ENCODE results near the gene PID1.
"Not testable (repeated sequence)": the region's sequence is repeated elsewhere in the genome, so short reads cannot be mapped to it uniquely, and the experiment has no call there.

The PID1 gene

DNA sequence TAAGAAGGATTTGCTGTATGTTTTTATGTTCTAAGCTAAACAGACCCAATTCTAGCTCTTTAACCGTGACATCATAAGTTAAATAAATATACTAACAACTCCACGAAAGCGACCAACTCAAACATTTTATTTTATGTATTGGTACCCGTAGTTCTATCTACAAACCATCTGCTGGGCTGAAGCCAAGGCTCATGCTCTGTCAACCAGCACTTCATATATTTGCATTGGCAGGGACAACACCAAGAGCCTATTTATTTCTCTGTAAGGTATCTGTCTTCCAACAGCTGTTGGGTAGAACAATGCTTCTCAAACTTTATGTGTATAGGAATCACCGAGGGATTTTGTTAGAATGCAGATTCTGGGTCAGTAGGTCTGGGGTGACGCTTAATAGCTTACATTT is 64.5 kb downstream of the PID1 start:
- DNase-seq: no peak

DNA sequence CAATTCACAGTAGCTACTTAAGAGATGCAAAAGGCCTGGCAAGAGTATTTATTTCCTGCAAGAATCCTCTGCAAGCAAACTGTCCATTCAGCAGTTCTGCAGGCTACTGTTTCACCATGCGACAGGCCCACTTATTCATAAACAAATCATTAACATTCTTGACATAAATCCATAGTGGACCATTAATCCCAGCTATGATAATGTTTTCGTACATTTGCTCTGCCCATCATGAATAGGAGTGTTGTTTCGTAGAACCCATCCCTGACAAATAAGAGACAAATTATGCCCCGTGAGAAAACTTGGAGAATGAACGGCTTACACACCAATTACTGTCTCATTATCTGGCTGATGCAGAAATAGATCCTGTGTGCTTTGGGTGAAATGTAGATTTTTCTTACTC is 65.4 kb downstream of the PID1 start:
- DNase-seq: no peak

DNA sequence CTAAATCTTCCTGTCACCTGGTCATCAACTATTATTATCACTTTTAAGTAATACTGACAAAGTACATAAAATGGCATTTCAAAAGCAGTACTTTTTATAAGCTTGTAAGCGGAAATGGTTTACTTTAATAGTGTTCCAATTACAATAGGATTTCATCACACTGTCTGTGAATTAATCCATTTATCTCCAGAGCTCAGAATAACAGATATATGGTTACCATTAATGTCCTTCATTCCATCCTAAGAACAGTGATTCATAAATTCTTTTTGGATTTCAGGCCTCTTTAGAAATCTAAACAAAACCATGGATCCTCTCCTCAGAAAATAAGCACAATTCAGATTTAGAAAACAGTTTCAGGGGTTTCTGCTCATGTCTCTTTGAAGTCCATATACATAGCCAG is 68.4 kb downstream of the PID1 start:
- DNase-seq: no peak

DNA sequence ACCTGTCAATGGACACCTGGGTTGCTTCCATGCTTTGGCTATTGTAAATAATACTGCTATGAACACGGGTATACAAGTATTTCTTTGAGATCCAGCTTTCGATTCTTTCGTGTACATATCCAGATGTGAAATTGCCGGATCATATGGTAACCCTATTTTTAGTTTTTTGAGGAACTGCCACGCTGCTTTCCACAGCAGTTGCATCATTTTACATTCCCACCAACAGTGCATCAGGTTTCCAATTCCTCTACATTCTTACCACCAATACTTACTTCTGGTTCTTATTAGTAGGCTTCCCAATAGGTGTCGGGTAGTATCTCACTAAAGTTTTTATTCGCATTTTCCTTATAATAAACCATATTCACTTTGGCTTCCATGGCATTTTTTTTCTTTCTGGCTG is 69.6 kb downstream of the PID1 start:
- DNase-seq: no peak

DNA sequence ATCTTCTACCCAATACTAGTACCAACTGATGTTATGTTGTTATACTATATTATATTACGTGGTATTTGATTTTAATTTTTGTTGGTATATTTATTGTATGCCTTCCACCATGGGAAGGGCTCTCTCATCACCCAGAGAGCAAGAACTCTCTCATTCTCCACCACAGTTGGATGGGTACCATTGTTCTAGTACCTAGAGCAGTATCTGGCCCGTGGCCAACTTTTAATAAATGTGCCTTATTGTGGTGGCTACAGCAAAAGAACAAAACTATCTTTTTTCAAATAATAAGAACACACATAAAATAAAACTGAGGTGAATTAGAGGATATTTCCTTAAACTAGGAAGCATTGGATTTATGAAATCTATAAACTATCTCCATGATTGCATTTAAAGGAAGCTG is 71.8 kb downstream of the PID1 start:
- DNase-seq: no peak

DNA sequence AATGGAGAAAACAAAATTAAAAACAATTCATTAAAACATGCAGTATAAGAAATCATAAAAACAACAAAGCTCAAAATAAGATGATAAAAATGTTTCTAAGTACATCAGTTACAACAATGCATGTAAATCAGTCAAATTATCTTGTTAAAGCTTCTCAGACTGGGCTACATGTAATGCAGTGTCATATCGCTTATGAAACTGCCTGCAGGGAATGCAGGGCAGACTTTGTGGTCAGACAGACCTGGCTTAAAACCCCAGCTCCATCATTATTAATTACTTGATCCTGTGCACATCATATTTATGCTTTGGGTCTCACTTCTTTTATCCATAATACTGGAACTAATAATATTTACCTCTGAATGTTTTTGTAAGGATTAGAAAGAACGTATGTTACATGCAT is 74.6 kb downstream of the PID1 start:
- DNase-seq: no peak

DNA sequence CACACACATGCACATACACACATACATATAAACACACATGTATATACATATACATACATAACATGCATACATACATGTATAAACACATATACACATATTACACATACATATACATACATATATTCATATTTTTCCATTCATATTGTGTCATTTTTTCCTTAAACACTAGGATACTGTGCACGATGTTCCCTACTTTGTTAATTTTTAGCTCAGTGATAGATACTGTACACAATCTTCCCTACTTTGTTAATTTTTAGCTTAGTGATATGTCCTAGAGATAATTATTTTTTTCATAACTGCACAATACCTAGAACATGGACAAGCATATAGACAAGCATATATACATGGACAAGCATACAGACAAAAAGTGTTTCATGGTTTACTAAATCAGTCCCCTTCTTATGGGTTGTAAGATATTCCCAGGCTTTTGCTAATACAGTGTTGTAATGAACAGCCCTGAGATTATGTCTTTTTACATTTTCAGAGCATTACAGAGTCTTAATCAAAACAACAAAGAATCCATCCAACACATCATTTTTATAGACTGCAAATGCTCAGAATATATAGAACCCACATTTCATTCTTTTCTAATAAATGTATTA is 75.6 kb downstream of the PID1 start:
- DNase-seq: no peak

DNA sequence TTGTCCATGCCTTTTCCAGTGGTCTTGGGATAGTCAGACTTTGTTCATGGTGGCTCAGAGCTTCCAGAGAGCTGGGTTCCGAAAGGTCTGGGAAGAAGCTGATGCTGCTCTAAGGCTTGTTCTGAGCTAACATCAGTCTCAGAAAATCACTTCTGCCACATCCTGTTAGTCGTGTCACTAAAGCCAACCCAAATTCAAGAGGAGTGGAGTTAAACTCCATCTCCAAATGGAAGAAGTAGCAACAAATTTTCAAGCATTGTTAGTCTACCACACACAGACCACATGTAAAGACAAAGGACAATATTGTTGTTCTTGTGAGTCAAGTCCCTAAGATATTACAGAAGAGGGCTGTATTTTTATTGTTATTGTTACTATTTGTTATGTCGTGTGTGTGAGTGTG is 77.8 kb downstream of the PID1 start:
- no peak for DNase-seq

DNA sequence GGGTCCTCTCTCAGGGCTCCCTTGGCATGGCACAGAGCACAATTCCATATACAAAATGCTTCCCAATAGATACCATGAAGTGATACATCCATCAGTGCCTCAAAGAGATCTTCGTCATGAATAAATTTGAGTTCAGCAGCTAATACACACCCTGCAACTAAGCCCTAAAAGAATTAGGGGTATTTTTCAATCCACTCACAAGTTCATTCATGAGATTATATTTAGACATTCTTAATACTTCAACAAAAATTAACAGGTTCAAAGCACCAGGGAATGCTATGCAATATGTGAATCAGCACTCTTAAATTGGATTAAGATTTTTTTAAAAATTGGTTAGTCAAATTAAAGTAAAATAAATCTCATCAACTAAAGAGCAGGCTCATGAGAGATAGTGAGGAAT is 79.7 kb downstream of the PID1 start:
- no peak for DNase-seq

DNA sequence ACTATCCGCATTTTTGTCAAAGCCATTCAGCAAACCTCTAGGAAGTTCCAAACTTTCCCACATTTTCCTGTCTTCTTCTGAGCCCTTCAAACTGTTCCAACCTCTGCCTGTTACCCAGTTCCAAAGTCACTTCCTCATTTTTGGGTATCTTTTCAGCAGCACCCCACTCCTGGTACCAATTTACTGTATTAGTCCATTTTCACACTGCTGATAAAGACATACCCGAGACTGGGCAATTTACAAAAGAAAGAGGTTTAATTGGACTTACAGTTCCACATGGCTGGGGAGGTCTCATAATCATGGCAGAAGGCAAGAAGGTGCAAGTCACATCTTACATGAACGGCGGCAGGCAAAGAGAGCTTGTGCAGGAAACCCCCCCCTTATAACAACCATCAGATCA is 84.0 kb downstream of the PID1 start:
- DNase-seq: not testable (repeated sequence)

DNA sequence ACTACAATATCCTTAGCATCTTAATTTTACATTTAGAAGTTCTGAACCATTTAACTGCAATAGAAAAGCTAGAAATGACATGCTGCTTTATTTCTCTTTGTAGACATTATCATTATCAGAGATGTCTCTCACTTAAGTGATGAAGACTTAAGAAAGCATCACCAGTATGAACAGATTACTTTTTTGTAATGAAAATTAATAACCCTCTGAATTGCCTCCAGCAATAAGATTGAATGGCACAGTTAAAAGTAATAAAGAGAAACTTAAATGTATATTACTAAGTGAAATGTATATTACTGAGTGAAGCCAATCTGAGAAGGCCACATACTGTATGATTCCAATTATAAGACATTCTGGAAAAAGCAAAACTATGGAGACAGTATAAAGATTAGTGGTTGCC is 89.4 kb downstream of the PID1 start:
- DNase-seq: no peak

DNA sequence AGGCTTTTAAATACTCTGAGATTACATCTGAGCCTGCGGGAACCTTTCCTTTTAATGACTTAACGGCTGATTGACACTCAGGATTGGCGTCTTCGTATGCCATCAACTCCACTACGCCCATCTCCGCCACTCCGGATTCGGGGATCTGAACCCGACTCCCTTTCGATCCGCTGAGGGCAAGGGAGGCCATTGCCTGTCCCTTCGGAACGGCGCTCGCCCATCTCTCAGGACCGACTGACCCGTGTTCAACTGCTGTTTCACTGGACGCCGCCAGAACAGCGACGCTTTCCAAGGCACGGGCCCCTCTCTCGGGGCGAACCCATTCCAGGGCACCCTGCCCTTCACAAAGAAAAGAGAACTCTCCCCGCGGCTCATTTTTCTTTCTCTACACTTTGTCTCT is 90.4 kb downstream of the PID1 start:
- DNase-seq: no peak

DNA sequence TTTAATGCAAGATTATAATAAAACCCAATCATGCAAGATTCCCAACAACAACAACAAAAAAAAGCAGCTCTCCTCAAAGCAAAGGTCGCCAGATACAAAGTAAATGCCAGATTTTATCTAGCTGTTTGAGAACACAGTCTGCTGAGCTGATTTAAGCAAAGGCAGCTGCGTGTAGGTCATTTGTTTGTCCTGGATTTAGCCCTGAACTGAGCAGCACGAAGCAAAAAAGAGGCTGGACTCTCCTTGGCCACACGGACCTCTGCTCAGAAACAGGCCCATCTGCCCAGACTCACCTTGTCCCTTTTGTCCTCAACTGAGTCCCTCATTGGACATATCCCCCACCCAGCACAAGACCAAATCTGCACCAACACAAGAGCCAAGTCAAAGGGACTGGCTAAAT is 91.5 kb downstream of the PID1 start:
- no peak for DNase-seq

DNA sequence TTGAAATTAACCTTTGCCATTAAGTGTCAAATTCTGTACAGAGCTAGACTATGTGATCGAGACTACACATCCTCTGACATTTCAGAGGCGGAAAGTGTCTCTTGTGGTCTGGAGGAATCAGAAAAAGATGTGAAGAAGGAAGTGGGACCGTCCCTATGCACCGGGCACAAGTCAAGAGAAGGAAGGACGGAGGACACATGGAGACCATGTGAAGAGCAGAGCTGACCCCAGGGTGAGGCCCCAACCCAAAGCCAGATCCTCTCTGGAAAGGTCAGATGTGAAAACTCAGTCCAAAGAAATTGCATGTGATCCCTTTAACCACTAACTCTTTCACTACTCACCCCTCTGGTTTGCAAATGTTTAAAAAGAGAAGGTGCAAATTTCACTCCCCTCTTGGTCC is 92.4 kb downstream of the PID1 start:
- no peak for DNase-seq

DNA sequence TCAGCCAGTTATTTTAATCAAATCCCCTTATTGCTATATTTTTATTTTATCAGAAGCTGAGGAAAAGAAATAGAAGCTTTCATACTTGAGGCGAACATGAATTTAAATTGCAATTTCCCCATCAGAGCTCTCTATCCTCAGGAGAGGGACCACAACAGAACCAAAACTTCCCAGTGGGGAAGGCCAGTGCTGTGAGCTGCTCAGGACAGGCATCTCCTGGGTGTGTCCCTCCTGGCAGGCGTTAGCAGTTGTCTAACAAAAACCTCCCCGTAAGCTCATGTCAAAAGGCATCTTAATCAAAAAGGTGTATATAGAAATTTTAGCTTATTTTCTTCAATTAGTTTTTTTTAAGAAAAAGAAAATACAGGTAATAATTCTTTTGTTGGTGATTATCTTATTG is 93.0 kb downstream of the PID1 start:
- no peak for DNase-seq

DNA sequence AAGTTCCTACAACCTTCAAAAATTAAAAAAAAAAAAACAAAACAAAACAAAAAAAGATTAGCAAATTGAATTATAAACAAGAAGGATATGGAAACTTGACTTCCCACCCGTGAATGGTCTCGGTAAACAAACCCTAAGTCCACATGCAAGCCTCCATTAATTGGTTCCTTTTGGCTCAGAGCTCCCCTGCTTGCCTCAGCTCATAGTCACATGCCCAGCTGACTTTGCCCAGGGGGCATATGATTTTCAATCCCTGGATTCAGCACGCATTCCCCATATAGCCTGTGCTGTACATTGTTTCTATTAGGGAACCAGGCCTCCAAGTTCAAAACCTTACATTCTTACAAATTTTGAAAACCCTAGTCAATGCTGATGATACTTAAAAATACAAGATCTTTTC is 95.0 kb downstream of the PID1 start:
- DNase-seq: no peak

DNA sequence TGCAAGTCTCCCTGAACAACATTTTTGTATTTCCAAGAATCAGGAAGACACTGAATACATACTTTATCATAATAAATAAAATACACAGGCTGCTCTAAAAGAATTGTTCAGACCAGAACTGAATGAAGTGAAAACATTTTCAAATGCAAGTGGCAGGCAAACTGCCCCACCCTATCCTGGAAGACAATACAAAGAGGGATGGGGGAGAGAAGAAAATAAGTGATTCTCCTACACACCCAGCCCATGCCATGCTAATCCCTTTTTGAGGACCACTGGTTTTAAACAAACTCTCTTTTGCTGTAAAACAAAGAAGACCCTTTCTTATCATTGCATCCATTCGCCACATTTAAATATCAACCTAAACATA is 95.6 kb downstream of the PID1 start:
- no peak for DNase-seq

DNA sequence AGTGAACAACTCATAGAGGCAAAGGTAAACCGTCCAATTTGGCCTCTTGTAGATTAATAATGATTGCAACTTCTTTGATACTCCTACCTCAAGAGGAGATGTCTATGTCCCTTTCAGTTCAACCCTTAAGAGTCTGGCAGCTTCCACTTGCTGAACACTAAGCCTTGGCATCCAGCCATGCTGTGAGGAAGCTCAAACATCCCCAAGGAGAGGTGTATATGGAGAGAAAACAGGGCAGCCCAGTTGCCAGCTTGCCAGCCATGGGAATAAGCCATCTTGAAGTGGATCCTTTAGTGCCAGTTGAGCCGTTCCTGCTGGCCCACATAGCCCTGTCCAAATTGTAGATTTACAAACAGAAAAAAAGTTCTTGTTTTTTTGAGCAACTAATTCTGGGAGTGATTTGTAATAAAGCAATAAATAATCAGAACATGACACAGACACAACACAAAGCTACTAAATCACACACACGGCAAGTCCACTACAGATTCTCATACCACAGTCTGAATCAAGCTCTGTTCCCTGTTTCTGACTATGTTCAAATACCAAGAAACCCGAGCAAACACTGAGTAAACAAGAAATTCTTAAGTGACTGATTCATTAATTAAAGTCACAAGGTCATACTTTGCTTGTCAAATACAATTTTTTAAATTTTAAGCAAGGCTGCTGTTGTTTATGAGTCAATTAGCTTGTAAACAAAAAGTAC is 96.1 kb downstream of the PID1 start:
- peak; percentile 7 for DNase-seq

DNA sequence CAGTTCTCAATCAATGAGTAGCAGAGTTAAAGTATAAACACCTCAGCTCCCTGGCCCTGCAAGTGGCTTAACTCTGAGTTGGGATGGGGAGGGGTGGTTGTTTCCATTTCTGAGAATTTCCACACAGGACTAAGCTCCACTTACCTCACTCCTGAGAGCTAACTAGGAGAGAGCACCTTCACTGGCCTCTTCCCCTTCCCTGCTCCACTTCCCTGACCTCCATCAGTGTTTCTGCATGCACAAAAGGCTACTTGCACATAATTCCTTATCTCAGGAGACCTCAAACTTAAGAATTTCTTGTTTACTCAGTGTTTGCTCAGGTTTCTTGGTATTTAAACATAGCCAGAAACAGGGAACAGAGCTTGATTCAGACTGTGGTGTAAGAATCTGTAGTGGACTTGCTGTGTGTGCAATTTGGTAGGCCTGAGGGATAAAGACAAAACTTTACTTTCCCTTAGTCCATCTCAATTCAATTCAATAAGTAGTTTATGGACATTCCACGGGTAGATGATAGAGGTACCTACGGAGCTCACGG is 97.2 kb downstream of the PID1 start:
- DNase-seq: no peak

DNA sequence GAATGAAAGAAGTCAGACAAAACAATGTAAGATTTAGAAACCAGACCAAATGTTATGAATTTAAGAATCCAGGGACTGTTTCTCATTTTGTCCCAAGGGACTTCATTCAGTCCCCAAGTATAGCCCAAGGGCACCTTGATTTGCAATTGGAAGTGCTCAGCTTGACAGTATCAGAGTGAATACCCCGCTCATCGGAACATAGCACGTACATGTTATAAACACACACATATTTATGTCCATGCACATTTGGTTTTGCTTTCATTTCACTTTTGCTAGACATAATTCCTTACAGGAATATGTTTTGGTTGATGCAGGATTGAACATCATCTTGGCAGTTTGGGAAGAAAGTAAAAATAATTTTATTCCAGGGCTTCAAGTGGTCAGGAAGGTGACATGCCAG is 100.2 kb downstream of the PID1 start:
- DNase-seq: no peak

DNA sequence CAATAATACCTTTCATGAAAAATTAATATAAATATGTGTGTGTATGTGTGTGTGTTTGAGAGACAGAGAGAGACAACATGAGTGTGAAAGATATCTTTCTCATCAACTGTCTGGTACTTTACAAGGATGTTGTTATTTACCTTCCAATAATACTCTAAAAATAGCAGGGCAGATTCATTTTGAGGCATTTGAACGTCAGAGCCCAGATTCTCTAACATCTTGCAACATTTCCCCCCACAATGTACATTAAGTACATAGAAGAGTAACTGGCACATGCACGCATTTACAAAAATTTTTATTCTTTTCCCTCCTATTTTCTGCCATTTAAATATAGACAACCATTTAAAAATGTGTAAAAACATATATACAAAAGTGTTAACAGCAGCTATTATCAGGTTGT is 100.9 kb downstream of the PID1 start:
- DNase-seq: no peak

DNA sequence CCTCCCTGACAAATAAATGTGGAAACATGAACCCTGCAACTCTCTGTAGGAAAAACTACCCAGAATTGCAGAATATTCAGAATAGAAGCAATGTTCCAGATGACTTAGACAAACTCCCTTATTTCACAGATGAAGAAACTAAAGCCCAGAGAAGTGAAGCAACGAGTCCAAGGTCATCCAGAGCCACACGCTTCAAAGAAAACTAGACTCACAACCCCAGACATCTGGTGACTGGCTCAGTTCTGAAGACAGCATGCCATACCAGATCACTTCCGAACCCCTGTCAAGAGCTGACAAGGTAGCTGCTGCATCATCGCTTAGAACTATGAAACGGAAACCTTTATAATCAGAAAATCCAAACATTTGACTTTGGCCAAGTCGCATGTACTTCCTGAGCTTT is 101.3 kb downstream of the PID1 start:
- no peak for DNase-seq

DNA sequence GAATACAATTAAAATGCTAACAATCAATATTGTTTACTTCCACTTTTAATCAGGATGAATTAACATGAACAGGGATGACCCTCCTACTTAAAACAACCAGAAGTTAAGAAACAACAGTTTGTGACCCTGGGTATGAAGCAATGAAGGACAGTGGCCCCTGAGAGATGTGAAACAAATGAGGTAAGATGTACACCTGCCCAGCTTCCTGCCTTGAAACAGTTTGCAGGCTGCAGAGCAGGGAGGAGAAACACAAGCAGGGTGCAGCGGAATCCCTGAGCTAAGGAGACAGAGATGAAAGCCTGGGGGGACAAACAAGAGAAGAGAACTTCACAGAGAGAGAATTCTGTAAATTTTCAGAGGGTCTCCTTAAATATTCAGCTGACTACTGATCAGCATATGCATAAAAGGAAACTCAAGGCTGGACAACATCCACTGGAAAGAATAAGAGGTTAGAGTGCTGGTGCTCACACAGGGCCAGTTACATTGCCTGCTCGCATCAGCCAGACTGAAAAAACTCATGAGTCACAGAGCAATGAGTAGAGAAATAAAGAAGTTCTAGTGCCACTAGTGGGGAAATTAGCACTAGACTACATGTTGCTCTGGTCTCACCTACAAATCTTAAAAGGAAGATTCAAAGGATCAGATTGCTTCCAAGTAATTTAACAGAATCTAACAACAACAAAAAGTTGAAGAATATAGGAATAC is 106.4 kb downstream of the PID1 start:
- DNase-seq: no peak

DNA sequence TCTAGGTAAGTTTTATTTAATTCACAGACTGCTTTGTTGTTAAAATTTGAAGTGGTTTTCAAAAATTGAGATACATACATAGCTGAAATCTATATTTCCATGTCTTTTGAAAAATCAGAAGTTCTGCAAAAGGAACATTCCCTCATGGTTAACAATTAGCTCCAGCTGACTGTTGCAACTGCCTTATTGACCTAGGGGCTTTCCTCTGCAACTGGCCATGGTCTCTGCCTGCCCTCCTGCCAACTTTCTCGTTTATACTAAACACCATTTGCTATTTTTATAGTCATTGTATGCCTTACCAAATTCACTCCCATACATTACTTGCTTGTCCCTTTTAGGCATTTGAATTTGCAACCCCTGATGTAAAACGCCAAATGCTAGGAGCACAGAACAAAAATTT is 107.2 kb downstream of the PID1 start:
- no peak for DNase-seq

DNA sequence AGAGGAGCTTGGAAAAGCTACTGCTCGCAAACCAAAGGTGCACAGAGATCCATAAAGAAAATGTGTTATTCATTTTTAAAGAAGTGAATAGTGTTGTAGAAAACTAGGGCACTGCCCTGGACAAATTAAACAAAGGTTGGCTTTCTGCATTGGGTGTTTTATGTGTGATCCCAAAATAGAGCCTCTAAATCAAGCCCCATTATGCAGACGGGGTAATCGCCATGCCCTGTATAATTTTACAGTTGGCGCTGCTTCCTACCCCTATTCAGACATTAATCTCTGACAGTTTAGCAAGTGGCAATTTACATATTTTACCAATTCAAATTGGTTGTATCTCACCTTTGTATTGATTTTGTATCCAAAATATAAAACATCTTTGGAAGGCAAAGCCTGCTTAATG is 109.1 kb downstream of the PID1 start:
- no peak for DNase-seq
